ENCODE measurements around the gene GLB1L3. TPM values are rescaled to one million over a fixed set of nuclear protein-coding genes. Genes with fewer than 3 reads are reported as not detected.
A peak's percentile ranks its signal among the peaks of the same experiment; 100 is the strongest.

Gene GLB1L3
- total and polyA plus RNA-seq, 2 of the 4 experiments (the other 2 are of a cell fraction): not detected

GRCh38 chr11:134289167-134289566 lies 13.0 kb downstream of the GLB1L3 start:
- Histone ChIP-seq H2BK120ac (ENCODE audit: low read depth, low read length) (no peak overlapping the region), H2BK20ac (ENCODE audit: low read depth, low read length) (no peak overlapping the region), H2AK5ac (ENCODE audit: low read depth, low read length) (no peak overlapping the region), H3K79me1 (ENCODE audit: low read depth in 1 of 2, low read length in 2 of 2) (no peaks in the 10 kb centered on the region), H3K56ac (ENCODE audit: extremely low read depth, insufficient read depth, low read length) (no peak overlapping the region), H3K4me1 (ENCODE audit: control insufficient read depth, insufficient read depth, low read length) (no peaks in the 10 kb centered on the region), H3K4me2 (ENCODE audit: low read depth, low read length) (no peak overlapping the region), H3K9ac (ENCODE audit: low read depth, low read length) (no peak overlapping the region), H2AK9ac (replicated peaks; ENCODE audit: low read depth, low read length, poor library complexity) (no peak overlapping the region), H3K14ac (replicated peaks; ENCODE audit: low read depth, low read length) (no peak overlapping the region), H3K27me3 (ENCODE audit: control insufficient read depth, insufficient read depth, low read length) (no peaks in the 10 kb centered on the region), H2AFZ (replicated peaks; ENCODE audit: low read length, poor library complexity) (no peak overlapping the region), H3K4me3 (ENCODE audit: insufficient read depth, low read depth, low read length) (no peak overlapping the region), H3K18ac (ENCODE audit: low read depth, low read length) (no peak overlapping the region), H3K9me1 (ENCODE audit: insufficient read depth, low read length) (no peaks in the 10 kb centered on the region), H4K20me1 (ENCODE audit: insufficient read depth, low read length) (no peaks in the 10 kb centered on the region), H2BK5ac (ENCODE audit: low read depth, low read length, poor library complexity, severe bottlenecking) (no peak overlapping the region), H3K36me3 (ENCODE audit: control insufficient read depth, insufficient read depth, low read length) (no peaks in the 10 kb centered on the region), H3K27ac (ENCODE audit: insufficient read depth, low read length) (no peak overlapping the region), H4K8ac (ENCODE audit: low read depth in 2 of 2, low read length in 2 of 2) (no peak overlapping the region), H3K9me3 (ENCODE audit: control insufficient read depth, insufficient read depth, low read length) (no peaks in the 10 kb centered on the region; the same call in 1 of the 2 replicates), H4K5ac (ENCODE audit: low read depth, low read length) (no peak overlapping the region), H3K4ac (ENCODE audit: low read depth, low read length) (no peak overlapping the region), H3K23ac (ENCODE audit: low read depth, low read length) (no peak overlapping the region), H2BK15ac (ENCODE audit: low read depth, low read length) (no peak overlapping the region), H4K91ac (ENCODE audit: insufficient read depth, low read depth, low read length) (no peak overlapping the region)
- in situ Hi-C loops (cut with MboI; ENCODE audit: low sequenced_read_pairs) (no loop called here), intact Hi-C loops (cut with micrococcal nuclease) (no loop called here), dilution Hi-C loops (cut with HindIII; ENCODE audit: low sequenced_read_pairs, unreplicated experiment) (no loop called here)
- TF ChIP-seq MAFK (IDR thresholded peaks at IDR 0.05; ENCODE audit: low read depth, low read length) (peak; percentile 45; the same call in 1 of the 2 replicates), RFX5 (IDR thresholded peaks at IDR 0.05; ENCODE audit: low read depth, low read length) (no peak)
- no TSS peak for BruUV-seq (replicated peaks)
- POLR2A ChIA-PET (ENCODE audit: unreplicated experiment): no interaction called here
- CTCF ChIA-PET: no interaction called here
- ATAC-seq (ENCODE audit: low read depth): no peak
- DNase-seq: no peak
- no CpG with 5 or more reads among the region's 4 CpGs for WGBS, 2 experiments (ENCODE audit: extremely low coverage in 2 of 2, insufficient read length in 1 of 2)

Measured in IMR-90 (cell line).